Endothelial cell of umbilical vein (primary cell): ENCODE data around the gene SCN9A. TPM values are rescaled to one million over a fixed set of nuclear protein-coding genes. Genes with fewer than 3 reads are reported as not detected.

Experiments used
- BruUV-seq: library from RNA; stranded (reverse); fragments of 400-500 nt; replicated peaks from 2 replicates; lab custom pipeline; 2021; lab: Mats Ljungman, UMichigan
- CTCF ChIA-PET: fragments of 300-600, 350-600 bp; sonication (Branson Sonifier 250); formaldehyde crosslinking; loops from one replicate; lab custom pipeline; 2021; ENCODE audit warnings: antibody characterized with exemption, inconsistent platforms; lab: Charles Lee
- POLR2A ChIA-PET: fragments of 300-600, 350-600 bp; sonication (Branson Sonifier 250); formaldehyde crosslinking; loops from one replicate; lab custom pipeline; 2021; ENCODE audit warnings: antibody characterized with exemption, inconsistent platforms; lab: Charles Lee
- DNase-seq: peaks from one replicate; pipeline ENCODE4 v3.0.0-alpha.2; 2011; ENCODE audit warnings: low read depth, low spot score
- FAIRE-seq: peaks from 2 replicates; lab custom pipeline; 2011; peaks lifted over from hg19 to GRCh38; lab: Jason Lieb, UNC
- H2AFZ ChIP-seq: 2 replicates; pipeline ENCODE4 v1.6.0; 2012; ENCODE audit warnings: low read depth, low read length, control low read depth, inconsistent platforms
- H3K27ac ChIP-seq: 2 replicates; pipeline ENCODE4 v1.5.1; 2011; ENCODE audit warnings: low read depth, mild to moderate bottlenecking, control low read depth, low read length, moderate library complexity; ENCODE audit not compliant: insufficient read depth
- H3K27me3 ChIP-seq, 2 experiments: 2 replicates each; pipeline versions ENCODE4 v1.6.0 to v1.6.1; 2011; ENCODE audit warnings: low read length in 2 of 2, mixed read lengths in 1 of 2; ENCODE audit not compliant: control insufficient read depth in 2 of 2, insufficient read depth in 2 of 2
- H3K36me3 ChIP-seq, 2 experiments: 2 replicates in 1 of 2; 3 replicates in 1 of 2; pipeline ENCODE4 v1.5.1; 2011; ENCODE audit warnings: low read length in 2 of 2, mild to moderate bottlenecking in 1 of 2, moderate library complexity in 1 of 2; ENCODE audit not compliant: control insufficient read depth in 2 of 2, insufficient read depth in 2 of 2; ENCODE audit errors: extremely low read depth in 1 of 2
- H3K4me1 ChIP-seq: 3 replicates; pipeline ENCODE4 v1.5.1; 2011; ENCODE audit warnings: mild to moderate bottlenecking, low read length; ENCODE audit not compliant: control insufficient read depth, insufficient read depth; ENCODE audit errors: extremely low read depth
- H3K4me2 ChIP-seq: 2 replicates; pipeline ENCODE4 v1.6.1; 2011; ENCODE audit warnings: low read length, control low read depth, mixed read lengths; ENCODE audit not compliant: insufficient read depth
- H3K4me3 ChIP-seq, 3 experiments: fragments of 200-600 bp in 1 of 3; sonication (generic), shearing (Covaris generic) in 1 of 3; replicated peaks in 1 of 3; 2 replicates each; pipeline ENCODE4 v1.5.1; 2011 to 2016; ENCODE audit warnings: control low read depth in 3 of 3, low read length in 3 of 3, mild to moderate bottlenecking in 2 of 3, inconsistent platforms in 1 of 3, low read depth in 1 of 3, moderate library complexity in 1 of 3; ENCODE audit not compliant: insufficient read depth in 1 of 3
- H3K79me2 ChIP-seq: 2 replicates; pipeline ENCODE4 v1.6.0; 2012; ENCODE audit warnings: low read length, inconsistent platforms; ENCODE audit not compliant: control insufficient read depth, insufficient read depth
- H3K9ac ChIP-seq: replicated peaks from 2 replicates; pipeline ENCODE3; 2011; ENCODE audit warnings: low read length, control low read depth; ENCODE audit not compliant: insufficient read depth; ENCODE audit errors: extremely low read depth
- H3K9me1 ChIP-seq: replicated peaks from 3 replicates; pipeline ENCODE4 v1.6.0; 2011; ENCODE audit warnings: mild to moderate bottlenecking, low read length; ENCODE audit not compliant: control insufficient read depth, insufficient read depth; ENCODE audit errors: extremely low read depth
- H3K9me3 ChIP-seq: replicated peaks from 2 replicates; pipeline ENCODE4 v1.5.1; 2012; ENCODE audit warnings: low read length, inconsistent platforms; ENCODE audit not compliant: control insufficient read depth, insufficient read depth
- H4K20me1 ChIP-seq: replicated peaks from 2 replicates; pipeline ENCODE3; 2011; ENCODE audit warnings: mild to moderate bottlenecking, low read length; ENCODE audit not compliant: control insufficient read depth, insufficient read depth; ENCODE audit errors: extremely low read depth
- CTCF ChIP-seq, 2 donors: IDR thresholded peaks; 1 replicate in 1 of 2; 2 replicates in 1 of 2; pipeline ENCODE4 v1.5.1; 2011; ENCODE audit warnings: low read length in 2 of 2, mild to moderate bottlenecking in 2 of 2, moderate library complexity in 2 of 2, control low read depth in 1 of 2, inconsistent platforms in 1 of 2, low read depth in 1 of 2; ENCODE audit not compliant: insufficient read depth in 1 of 2; ENCODE audit errors: extremely low read depth in 1 of 2
- EZH2 ChIP-seq: IDR thresholded peaks from 2 replicates; pipeline ENCODE4 v1.6.1; 2012; ENCODE audit warnings: borderline replicate concordance, low read depth, mild to moderate bottlenecking, moderate library complexity, low read length, inconsistent platforms; ENCODE audit not compliant: severe bottlenecking
- FOS ChIP-seq: IDR thresholded peaks from 2 replicates; pipeline ENCODE4 v1.6.1; 2011; ENCODE audit warnings: mild to moderate bottlenecking, low read length, moderate library complexity, borderline replicate concordance; ENCODE audit not compliant: insufficient read depth
- GATA2 ChIP-seq: IDR thresholded peaks from 2 replicates; pipeline ENCODE4 v1.7.0; 2011; ENCODE audit warnings: low read depth, mild to moderate bottlenecking, moderate library complexity, mixed read lengths, low read length; ENCODE audit not compliant: insufficient read length, insufficient read depth
- JUN ChIP-seq: IDR thresholded peaks from 2 replicates; pipeline ENCODE4 v1.6.1; 2011; ENCODE audit warnings: borderline replicate concordance, low read depth; ENCODE audit not compliant: insufficient read length, insufficient read depth
- MAX ChIP-seq: IDR thresholded peaks from 2 replicates; pipeline ENCODE4 v1.6.1; 2011; ENCODE audit not compliant: insufficient read depth, insufficient read length
- MYC ChIP-seq: IDR thresholded peaks from one replicate; pipeline ENCODE4 v1.6.1; 2011; ENCODE audit warnings: mild to moderate bottlenecking, low read depth, low read length
- POLR2A ChIP-seq: IDR thresholded peaks from 2 replicates; pipeline ENCODE4 v1.6.1; 2012; ENCODE audit warnings: low read depth, mild to moderate bottlenecking, control low read depth, low read length
- POLR2AphosphoS5 ChIP-seq: IDR thresholded peaks from 2 replicates; pipeline ENCODE4 v1.6.1; 2012; ENCODE audit warnings: low read depth, mild to moderate bottlenecking, control low read depth, low read length, moderate library complexity; ENCODE audit not compliant: insufficient read depth
- dilution Hi-C: fragments of 300-500 bp; cut with MboI; formaldehyde crosslinking; loops from one replicate; pipeline ENCODE4 v1.15.0; 2019; ENCODE audit warnings: low sequenced_read_pairs; ENCODE audit not compliant: extremely low pct_ligation_motif_present
- intact Hi-C: fragments of 100-400 bp; cut with micrococcal nuclease; formaldehyde crosslinking; loops from one replicate; pipeline ENCODE4 v1.10.0; 2022
- polyA plus RNA-seq, 4 experiments: library from polyadenylated mRNA; depleted of rRNA in 3 of 4; stranded (reverse) in 3 of 4; unstranded in 1 of 4; fragments of >200 nt; gene quantifications; 2 replicates each; pipeline versions ENCODE4 v1.2.1 to v1.2.3, GENCODE V29; 2011 to 2012; ENCODE audit warnings: missing spikeins in 1 of 4
- total RNA-seq: library from RNA; stranded (reverse); gene quantifications from 2 replicates; pipeline ENCODE4 v1.2.3, GENCODE V29; 2021

The SCN9A gene
- total and polyA plus RNA-seq, 2 donors (not counting 3 experiments of a cell fraction or from before 2014, with no cell fraction given) = 0.88 to 1.6 TPM

GRCh38 chr2:166193407-166193806 lies 182.3 kb downstream of the SCN9A start:
- Histone ChIP-seq H3K4me2 (no peak overlapping the region), H4K20me1 (no peaks in the 10 kb centered on the region), H3K27ac (no peak overlapping the region), H3K9ac (no peak overlapping the region), H2AFZ (no peak overlapping the region), H3K36me3 (no peaks in the 10 kb centered on the region), H3K4me1 (no peaks in the 10 kb centered on the region), H3K27me3 (no peaks in the 10 kb centered on the region), H3K9me1 (no peaks in the 10 kb centered on the region), H3K4me3 (no peak overlapping the region), H3K9me3 (no peaks in the 10 kb centered on the region), H3K79me2 (no peaks in the 10 kb centered on the region)
- no TSS peak for BruUV-seq
- POLR2A ChIA-PET = no interaction called here
- DNase-seq = no peak
- intact Hi-C loops = no loop called here
- CTCF ChIA-PET = interaction anchor here (1.0 to 3.8 kb wide), 3 partner anchors 8 to 324 kb away, joined by 3 to 21 read pairs (median 18); no protein-coding TSS in a partner anchor
- FAIRE-seq = no peak
- dilution Hi-C loops = no loop called here
- no peak for TF ChIP-seq POLR2A
- no peak for TF ChIP-seq POLR2AphosphoS5
- no peak for TF ChIP-seq MYC

- DNase-seq (peak; percentile 24), FAIRE-seq (no peak)
- H3K27ac ChIP-seq = no peak overlapping the region
- BruUV-seq = no TSS peak
- TF ChIP-seq CTCF (IDR thresholded peaks at IDR 0.05; ENCODE audit: extremely low read depth in 1 of 2, insufficient read depth in 1 of 2, low read depth in 1 of 2, low read length in 2 of 2) (no peak), JUN (no peak), MAX (no peak), FOS (no peak), EZH2 (no peak), MYC (no peak), POLR2A (no peak), GATA2 (no peak), POLR2AphosphoS5 (no peak)
- H3K9me3 ChIP-seq = no peaks in the 10 kb centered on the region
- peak overlapping the region; percentile 74 for H2AFZ ChIP-seq
- no peaks in the 10 kb centered on the region for H3K36me3 ChIP-seq
- H3K4me2 ChIP-seq = peak overlapping the region; percentile 24
- no peaks in the 10 kb centered on the region for H3K9me1 ChIP-seq
- no peak overlapping the region for H3K9ac ChIP-seq
- intact Hi-C loops (no loop called here), dilution Hi-C loops (no loop called here)
- H3K79me2 ChIP-seq = no peaks in the 10 kb centered on the region
- ChIA-PET CTCF (interaction anchor here (0.9 kb wide), 1 partner anchor 60 kb away, joined by 3 read pairs; the partner anchor contains the start of gene SCN1A), POLR2A (no interaction called here)
- H3K27me3 ChIP-seq = peaks cover 0 to 1% of the 10 kb centered on the region in 2 experiments
- H3K4me1 ChIP-seq = peaks cover 4% of the 10 kb centered on the region
- no peak overlapping the region for H3K4me3 ChIP-seq
- no peaks in the 10 kb centered on the region for H4K20me1 ChIP-seq
Measured at GRCh38 chr2:166188084-166188483, 187.7 kb downstream of the SCN9A start.
